ENCODE measurements around the gene DDX31.

DDX31 gene

DNA sequence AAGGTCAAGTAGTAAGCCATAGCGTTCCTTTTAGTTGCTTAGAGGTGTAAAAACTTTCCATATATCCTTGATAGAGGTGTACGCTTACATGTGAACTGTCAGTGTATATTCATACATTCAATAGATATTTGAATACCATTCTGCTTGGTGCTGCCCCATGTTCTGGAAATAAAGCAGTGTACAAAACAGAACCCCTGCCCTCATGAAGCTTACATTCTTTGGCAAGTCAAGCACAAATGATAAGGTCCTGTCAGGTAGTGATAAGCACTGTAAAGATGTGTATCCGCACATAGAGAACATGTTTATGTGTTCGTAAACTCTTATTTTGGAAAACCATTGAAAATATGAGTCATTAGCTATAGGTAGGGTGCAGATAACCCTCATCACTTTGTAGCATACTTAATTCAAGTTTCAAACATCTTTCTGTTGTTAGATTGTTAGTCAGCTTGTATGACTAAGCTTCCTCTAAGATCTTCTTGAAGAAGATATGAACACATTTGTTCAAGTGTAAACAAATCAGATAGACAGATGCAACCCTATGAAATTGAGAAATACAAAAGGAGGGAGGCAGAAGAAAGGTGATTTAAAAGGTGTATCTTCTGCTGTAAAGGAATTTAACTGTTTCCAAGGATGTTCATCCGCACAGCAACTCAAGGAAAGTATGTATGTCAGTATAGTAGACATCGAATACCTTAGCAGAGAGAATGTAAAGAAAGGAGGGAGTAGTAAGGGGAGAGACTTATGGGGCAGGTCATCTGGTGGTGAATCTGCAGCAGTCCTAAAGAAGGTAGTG is 2.0 kb upstream of the DDX31 start:
- no peak for DNase-seq

DNA sequence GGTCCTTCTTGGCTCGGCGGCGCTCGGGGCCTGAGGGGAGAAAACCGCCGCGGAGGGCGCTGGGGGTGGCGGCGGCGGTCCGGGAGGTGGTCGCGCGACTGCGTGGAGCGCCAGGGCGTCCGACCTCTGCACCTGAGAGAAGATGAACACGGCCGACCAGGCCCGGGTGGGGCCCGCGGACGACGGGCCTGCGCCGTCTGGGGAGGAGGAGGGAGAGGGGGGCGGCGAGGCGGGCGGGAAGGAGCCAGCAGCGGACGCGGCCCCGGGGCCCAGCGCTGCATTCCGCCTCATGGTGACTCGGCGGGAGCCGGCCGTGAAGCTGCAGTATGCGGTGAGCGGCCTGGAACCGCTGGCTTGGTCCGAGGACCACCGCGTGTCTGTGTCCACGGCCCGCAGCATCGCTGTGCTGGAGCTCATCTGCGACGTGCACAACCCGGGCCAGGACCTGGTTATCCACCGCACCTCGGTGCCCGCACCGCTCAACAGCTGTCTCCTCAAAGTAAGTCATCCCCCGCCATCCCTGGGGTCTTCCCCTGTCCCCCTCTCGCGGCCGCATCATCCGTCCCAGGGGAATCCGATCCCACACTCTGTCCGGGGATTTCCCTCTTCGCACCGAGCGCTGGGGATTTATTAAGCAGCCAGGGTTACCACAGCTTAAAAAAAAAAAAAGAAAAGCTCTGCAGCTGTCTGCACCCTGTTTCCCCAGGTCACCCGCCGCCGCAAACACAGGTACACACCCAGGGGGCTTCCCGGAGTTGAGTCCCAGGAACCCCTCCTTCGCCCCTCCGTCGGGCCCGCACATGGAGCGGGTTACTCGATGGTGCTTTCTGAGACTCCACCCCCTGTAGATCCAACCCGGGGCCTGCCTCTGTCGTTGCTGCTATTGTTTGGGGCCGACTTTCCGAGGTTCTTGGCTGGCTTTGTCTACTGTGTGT is 941 bp upstream of the DDX31 start, which contains the start of gene GTF3C4:
Gene GTF3C4, plus strand, starts transcription at position 8 of the 935 bp plus-strand sequence. Its CDS starts 135 bp downstream, at position 143.
- peak; percentile 79 for DNase-seq

DNA sequence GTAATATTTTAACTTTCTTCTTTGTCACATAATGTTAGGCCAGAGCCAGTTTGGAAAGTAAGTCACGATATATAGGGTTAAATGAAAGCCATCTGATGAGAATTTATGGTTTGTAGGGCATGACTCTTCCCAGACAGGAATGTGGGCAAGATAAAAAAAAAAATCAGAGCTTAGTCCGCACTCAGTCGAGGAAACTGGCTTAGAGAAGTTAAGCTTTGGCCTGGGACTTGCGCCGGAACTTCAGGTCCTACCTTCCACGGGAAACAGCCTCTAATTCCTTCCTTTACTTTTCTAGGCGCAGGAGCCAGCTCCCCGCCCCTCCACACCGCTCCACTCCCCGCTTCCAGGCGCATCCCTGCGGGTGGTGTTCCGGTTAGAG is 475 bp downstream of the DDX31 start:
- DNase-seq = no peak

DNA sequence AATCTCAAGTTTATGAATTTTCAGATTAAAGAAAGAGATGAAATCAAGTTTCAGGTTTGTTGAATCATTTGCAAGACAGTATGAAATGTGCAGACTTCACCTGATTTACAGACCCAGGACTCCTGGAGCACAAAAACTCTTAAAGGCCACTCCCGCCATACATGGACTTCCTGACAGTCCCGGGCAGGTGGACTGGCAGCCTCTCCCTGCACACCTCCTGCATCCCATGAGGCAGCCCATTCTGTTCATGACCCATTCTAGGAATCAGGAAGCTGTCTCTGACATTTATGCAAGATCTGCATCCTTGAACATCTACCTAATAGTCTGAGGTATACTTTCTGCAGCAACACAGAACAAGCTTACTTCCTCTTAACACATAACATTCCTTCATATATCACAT is 5.9 kb downstream of the DDX31 start:
- no peak for DNase-seq

DNA sequence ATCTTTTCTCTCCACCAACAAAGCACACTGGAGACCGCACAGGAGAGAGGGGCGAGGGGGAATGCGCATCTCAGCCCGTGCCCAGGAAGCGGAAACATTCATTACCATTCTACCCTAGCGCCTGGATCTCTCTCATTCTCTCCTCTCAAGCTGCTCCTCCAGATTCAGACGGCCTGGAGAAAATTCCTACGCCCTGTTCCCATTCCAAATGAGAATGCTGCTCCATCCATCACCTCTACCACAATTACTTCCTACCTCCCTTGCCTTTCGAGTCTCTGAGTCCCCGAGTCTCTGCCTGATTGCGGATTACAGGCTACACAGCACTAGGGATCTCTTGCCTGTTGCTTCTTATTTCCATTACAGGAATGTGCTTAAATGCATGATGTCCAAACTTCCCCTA is 6.7 kb downstream of the DDX31 start:
- no peak for DNase-seq

DNA sequence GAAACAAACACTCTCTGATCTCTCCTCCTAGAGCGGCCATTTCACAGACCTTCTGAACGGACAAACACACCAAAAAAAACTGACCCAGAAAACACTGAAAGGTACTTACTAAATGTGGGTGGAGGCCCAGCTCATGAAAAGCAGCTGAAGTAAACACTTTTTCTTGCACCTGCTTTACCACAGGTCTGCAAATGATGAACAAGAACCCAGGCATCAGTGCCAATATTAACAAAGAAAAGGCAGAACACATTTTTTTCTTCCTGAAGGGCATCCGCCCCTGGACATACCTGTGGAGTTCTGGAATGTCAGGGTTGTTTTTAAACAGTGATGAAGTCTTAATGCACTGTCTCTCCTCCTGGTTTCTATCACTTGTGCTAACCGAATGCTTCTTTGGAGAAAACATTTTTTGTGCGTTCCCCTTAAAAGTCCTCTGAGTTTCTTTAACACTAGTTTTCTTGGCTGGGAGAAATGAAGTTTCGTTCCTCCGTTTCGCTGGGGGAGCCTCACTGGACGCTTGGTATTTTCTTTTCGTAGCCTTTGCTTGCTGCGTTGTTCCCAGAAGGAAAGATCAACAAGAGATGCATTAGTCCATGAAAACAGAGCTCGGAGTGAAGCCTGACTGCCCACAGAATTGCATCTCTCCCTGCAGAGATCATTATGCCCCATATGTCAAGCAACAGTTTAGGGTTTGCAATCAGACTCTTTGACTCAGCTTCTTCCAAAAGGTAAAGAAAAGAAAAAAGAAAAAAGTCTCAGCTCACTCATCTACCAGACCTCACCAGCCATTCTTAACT is 7.4 kb downstream of the DDX31 start:
- no peak for DNase-seq

DNA sequence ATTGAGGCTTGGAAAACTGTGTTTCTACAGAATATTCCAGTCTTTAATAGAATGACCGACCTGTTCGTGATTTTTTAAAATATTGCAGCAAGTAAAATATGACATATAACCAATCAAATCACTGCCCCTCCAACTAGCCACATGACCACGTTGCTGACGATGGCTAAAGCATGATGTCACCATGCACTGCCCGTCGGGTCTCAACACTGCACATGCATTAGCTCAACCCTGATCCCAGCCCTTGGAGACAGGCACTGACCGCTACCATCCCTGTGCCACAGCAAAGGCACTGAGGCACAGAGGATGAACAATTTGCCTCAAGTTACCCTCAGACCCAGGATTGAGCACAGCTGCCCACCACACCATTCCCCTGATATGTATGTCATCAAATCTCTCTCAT is 13.5 kb downstream of the DDX31 start:
- no peak for DNase-seq

DNA sequence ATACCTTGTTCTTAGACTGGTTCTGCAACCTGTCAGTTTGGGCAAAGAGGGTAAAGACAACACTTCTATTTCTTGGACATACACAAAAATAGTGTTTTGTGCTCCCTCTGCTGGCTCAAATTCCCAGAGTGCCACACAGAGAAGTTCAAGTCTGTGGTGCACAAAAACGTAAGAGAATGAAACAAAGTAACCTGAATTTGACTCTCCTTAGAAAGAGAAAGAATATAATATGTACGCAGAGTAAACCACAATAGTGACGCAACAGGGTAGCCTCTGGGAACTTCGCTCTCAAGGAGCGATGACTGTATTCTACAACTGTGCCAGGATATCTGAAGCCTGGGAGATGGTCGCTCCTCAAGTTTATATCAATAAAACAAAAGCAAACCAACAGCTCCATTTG is 18.5 kb downstream of the DDX31 start:
- DNase-seq = peak; percentile 38

DNA sequence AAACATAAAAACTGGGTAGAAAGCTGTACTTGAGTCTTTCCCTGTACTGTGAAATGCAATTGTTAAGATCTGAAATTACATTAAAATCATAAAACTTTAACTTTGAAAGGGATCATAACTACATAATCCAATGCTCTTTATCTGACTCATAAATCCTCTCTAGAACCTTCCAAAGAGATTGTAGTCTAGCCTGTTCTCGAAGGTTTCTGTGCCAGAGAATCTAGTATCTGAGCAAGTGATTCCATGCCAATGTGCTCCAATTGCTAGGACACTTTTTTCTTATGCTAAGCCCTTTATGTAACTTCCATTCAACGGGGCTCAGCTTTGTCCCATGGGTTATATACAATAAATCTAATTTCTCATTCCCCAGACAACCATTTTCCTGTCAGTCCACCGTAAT is 21.1 kb downstream of the DDX31 start:
- DNase-seq = no peak

DNA sequence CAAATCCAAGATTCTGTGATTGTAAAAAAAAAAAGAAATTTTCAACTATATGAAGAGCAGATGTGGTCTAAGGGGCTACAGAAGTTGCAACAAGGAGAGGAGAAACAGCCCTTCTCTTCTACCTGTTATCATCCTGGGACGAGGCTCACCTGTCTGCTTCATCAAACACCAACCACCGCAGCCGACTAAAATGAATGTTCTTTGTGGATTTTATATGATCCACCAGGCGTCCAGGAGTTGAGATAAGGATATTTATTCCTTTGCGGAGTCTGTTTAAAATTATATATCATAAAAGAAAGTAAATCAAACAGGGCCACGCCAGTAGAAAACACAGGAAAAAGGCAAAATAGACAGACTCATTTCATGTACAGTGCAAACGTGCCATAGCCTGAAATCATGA is 21.5 kb downstream of the DDX31 start:
- DNase-seq = no peak

DNA sequence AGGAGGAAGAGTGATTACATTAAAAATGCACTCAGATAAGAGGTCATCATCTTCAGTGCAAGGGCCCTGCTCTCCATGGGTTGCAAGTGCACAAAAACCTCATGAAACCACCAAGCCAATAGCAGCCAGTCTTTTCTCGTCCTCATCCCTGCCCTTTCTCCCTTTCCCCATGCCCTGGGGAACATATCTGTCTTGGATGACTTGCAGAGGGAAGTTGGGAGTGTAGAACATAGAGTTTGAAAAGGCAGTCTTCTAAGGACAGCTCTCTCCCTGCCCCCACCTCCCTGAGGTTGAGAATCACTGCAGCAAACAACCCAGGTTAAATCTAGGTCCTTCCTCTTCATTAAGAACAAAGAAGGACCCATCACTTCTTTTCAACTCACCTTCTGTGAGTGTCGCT is 22.0 kb downstream of the DDX31 start:
- DNase-seq = no peak

DNA sequence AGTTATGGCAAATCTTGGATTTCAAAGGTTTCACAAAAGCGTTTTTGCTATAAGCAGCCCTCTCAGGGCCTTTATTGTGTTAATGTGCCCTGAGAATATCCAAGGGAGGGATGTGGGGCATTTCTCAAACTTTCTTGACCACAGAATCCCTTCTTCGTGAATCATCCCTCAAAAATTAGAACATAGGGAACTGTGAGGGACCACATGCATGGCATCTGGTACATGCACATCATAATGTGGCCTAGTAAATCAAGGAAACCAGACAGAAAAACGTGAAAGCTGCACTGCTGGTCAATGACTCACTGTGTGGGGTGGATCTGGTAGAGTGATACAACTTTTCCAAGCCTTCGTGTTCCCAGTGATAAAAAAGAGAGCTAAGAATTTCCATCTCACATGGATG is 22.4 kb downstream of the DDX31 start:
- DNase-seq = no peak

DNA sequence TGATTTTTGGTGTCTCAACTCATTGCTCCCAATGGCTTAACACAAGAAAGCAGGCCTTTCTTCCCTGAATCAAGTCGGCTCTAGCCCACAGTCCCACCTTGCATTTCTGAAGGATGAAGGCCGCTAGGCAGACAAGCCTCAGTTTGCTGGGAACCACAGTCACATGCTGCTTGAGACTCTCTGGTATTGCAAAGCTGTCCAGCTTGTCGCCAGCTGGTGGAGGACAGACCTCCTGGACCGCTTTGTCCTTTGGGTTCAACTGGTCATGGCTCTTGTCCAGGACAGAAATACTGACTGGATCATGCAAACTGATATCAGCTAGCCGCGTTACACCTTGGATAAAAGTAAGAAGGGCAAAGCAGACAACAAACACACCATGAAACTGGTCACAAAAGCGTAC is 23.1 kb downstream of the DDX31 start:
- no peak for DNase-seq

DNA sequence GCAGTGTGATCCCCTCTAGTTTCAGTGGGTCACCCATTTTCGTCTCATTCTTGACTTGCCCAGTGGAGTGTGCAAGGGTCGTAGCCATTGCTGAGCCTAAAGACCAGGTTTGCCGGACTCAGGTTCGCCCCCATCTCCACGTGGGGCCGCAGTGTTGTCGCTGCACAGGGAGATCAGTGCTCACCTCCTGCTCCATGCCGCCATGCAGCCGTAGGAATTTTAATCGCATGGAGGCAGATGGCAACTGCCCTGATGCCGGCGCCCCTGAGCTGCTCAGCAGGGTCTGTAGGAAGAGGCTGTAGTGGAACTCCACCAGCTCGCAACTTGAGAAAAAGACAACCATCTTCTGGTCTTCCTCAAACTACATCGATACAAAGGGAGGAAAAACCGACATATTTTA is 24.1 kb downstream of the DDX31 start:
- no peak for DNase-seq

DNA sequence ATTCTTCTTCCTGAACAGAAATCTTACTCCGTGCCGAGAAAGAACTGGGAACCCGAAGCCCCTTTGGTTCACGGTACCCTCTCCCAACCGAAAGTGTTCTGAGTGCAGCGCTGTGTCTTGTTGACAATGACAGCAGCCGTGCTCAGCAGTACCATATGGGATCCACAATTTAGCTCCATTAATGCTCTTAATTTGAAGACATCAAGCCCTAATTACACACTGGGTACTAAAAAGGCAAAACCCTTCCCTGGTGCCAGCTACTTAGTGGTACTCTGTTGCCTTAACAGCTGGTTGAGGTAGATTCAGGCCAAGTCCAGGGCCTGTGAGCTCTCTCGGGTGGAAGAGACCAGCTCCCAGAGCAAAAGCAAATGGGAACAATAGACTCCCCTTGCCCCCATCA is 24.5 kb downstream of the DDX31 start:
- DNase-seq = no peak

DNA sequence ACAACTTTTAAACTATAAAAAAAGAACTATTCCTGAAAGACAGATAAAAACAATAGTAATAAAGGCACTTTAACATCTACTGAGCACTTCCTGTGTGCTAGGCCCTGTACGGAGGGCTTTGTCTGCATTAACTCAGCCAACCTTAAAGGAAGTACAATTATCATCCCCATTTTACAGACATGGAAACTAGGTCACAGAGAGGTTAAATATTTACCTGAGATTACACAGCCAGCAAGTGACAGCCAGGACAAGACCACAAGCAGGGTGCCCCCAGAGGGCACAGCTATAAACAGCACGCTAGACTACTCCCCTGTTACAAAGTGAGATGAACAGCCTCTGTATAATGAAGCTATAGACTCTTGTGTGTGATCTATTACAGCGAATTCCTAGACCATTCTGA is 25.5 kb downstream of the DDX31 start:
- DNase-seq = peak; percentile 59

DNA sequence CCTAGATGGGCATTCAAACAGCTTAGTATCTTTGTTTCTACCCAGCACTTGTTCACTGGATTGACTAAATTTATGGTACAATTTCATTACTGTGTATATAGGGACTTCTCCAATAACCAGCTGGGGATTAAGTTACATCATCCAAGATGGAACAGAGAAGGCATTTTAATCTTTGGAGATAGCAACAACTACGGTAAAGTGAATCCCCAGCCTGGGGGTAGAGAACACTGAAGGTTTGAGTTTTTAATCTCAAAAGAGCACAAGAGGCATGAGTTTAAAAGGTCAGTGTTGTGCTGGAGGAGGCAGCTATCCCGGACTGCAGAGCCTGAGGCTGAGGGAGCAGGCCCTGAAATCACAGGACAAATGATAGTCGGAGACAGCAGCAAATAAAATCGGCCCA is 28.6 kb downstream of the DDX31 start:
- no peak for DNase-seq

DNA sequence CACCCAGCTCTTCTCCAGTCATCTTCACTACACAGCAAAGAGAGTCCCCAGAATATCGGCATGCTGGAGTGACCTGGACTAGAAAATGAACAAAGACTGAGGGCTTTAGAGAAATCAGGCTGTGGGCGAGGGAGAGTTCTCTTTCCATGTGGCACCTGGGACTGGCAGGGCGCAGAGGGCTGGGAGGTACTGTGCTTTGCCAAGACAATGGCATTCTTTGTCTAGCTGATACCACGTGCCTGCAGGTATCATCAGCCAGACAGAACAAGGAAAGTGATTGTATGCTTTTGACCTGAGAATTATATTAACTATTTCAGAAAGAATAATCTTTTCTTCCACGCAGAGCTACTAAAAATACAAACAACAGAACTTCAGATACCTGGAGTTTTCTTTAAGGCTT is 30.5 kb downstream of the DDX31 start:
- DNase-seq = no peak

DNA sequence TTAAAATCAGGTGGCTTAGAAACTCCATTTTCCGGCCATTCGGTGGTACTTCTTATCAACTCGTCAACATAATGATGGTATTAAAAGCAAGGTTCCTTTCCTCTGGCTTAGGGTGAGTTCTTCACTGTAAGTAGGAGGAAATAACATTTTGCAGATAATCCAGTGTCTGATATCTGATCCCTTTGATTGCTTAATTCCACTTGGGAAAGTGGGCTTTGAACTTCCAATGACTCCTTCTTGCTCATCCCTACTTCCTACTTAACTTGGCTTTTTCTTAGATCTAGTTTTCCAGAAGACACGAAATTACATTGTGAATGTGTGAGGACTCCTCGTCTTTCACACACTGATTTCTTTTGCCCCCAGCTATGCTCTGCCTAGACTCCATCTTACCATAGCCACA is 31.5 kb downstream of the DDX31 start:
- DNase-seq = peak; percentile 36

DNA sequence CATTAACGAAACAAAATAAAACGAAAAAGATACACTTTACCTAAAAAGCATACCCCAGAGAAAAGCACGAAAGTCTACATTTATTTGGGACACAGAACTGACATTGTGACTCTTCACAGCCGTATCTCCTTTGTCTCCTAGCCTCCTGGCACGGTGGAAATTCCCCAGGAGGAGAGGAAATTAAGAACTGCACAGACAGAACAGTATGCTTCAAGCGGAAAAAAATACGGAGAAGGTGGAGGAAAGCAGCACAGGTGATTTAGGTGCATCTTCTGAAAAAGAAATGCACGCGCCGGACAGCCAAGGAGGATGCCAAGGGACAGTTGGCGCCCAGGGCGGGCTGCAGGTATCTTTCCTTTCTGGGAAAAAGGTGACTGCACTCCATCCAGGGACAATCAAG is 32.0 kb downstream of the DDX31 start:
- peak; percentile 63 for DNase-seq

DNA sequence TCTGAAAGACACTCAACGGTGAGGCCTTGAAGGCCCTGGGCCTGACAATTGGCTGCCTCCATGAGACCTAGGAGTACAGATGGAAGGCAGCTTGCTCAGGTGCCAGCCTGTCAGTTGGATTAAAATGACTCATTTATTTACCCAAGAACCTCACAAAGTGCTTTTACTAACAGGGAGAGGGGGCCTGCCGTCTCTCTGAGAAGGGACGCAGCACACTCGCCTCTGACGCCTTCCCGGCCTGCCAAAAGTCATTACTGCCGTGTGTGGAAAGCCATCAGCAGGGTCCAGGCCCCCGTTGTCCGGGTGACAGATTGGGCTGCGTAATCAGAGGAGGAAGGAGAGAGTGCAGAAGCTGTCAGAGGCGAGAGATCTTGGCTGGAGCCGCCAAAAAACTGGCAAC is 32.4 kb downstream of the DDX31 start:
- DNase-seq = peak; percentile 93

DNA sequence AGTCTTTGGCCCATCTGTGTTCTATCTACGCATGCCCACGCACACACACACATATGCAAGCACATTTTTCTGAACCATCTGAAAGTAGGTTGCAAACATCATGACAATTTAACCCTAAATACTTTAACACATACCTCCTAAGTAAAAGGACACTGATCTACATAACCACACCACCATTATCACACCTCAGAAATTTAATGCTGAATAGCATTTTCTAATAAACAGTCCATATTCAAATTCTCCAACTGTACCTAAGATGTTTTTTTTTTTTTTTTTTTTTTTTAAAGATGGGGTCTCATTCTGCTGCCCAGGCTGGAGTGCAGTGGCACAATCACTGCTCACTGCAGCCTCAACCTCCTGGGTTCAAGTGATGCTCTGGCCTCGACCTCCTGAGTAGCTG is 35.5 kb downstream of the DDX31 start:
- no peak for DNase-seq

DNA sequence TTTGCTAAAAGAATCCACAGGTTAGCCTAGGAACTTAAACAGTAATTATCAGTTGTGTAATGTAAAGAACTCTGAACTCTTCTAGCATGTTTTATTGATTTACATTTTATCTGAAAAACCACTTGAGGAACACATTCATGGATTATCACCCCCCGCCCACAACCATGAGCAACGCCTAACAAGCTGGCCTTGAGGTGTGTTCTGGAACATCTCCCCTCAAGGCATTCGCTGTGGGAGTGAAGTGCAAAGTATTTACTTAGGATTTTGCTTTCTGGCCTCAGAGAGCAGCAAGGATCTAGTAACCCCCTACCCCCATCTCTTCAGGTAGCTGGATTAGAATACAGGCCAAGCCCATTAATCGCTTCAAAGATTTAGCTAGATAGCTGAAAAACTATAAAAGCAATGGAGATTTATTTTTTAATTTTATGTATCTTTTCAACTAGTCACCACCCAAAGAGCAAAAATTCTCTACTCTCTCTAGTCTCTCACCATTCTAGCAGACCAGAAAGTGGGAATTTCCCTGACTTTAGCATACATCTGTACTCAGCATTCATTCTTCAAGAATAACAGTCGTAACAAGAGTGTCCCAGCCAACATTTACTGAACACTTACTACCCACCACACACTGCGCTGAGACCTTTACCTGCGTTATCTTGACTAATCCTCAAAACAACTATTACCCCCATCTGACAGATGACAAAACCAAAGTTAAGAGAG is 37.2 kb downstream of the DDX31 start:
- no peak for DNase-seq
